Measurements from ENCODE around the gene PLB1. TPM values are rescaled to one million over a fixed set of nuclear protein-coding genes. Genes with fewer than 3 reads are reported as not detected.

PLB1 gene
- total RNA-seq, 1 donor from 2014 or later = 0.64 TPM

GRCh38 chr2:28633204-28633603 is 137.3 kb downstream of the PLB1 start:
- no peaks in the 10 kb centered on the region for H3K36me3 Mint-ChIP-seq (ENCODE audit: unreplicated experiment)
- TF ChIP-seq CTCF (IDR thresholded peaks at IDR 0.05) = no peak
- DNase-seq (ENCODE audit: extremely low spot score, unreplicated experiment) = no peak
- H3K27ac Mint-ChIP-seq (ENCODE audit: unreplicated experiment) = peak overlapping the region; percentile 85
- H3K27me3 Mint-ChIP-seq (ENCODE audit: unreplicated experiment) = no peaks in the 10 kb centered on the region
- H3K9me3 Mint-ChIP-seq (ENCODE audit: unreplicated experiment) = no peaks in the 10 kb centered on the region
- H3K4me1 Mint-ChIP-seq (ENCODE audit: unreplicated experiment) = peaks cover 36% of the 10 kb centered on the region
- no peak overlapping the region for H3K4me3 Mint-ChIP-seq (ENCODE audit: unreplicated experiment)

GRCh38 chr2:28633746-28634145 is 137.9 kb downstream of the PLB1 start:
- Mint-ChIP-seq H3K9me3 (ENCODE audit: unreplicated experiment) (no peaks in the 10 kb centered on the region), H3K36me3 (ENCODE audit: unreplicated experiment) (no peaks in the 10 kb centered on the region), H3K27me3 (ENCODE audit: unreplicated experiment) (no peaks in the 10 kb centered on the region), H3K4me1 (ENCODE audit: unreplicated experiment) (peaks cover 36% of the 10 kb centered on the region), H3K27ac (ENCODE audit: unreplicated experiment) (peak overlapping the region; percentile 85), H3K4me3 (ENCODE audit: unreplicated experiment) (no peak overlapping the region)
- no peak for TF ChIP-seq CTCF (IDR thresholded peaks at IDR 0.05)
- DNase-seq (ENCODE audit: extremely low spot score, unreplicated experiment) = no peak

GRCh38 chr2:28635191-28635611 is 139.3 kb downstream of the PLB1 start:
- Mint-ChIP-seq H3K9me3 (ENCODE audit: unreplicated experiment) (no peaks in the 10 kb centered on the region), H3K4me3 (ENCODE audit: unreplicated experiment) (no peak overlapping the region), H3K4me1 (ENCODE audit: unreplicated experiment) (peaks cover 36% of the 10 kb centered on the region), H3K27ac (ENCODE audit: unreplicated experiment) (peak overlapping the region; percentile 85), H3K27me3 (ENCODE audit: unreplicated experiment) (no peaks in the 10 kb centered on the region), H3K36me3 (ENCODE audit: unreplicated experiment) (no peaks in the 10 kb centered on the region)
- no peak for TF ChIP-seq CTCF (IDR thresholded peaks at IDR 0.05)
- DNase-seq (ENCODE audit: extremely low spot score, unreplicated experiment) = no peak

GRCh38 chr2:28636491-28636890 is 140.6 kb downstream of the PLB1 start:
- no peaks in the 10 kb centered on the region for H3K9me3 Mint-ChIP-seq (ENCODE audit: unreplicated experiment)
- H3K36me3 Mint-ChIP-seq (ENCODE audit: unreplicated experiment) = no peaks in the 10 kb centered on the region
- H3K27ac Mint-ChIP-seq (ENCODE audit: unreplicated experiment) = peak overlapping the region; percentile 5
- no peak for DNase-seq (ENCODE audit: extremely low spot score, unreplicated experiment)
- TF ChIP-seq CTCF (IDR thresholded peaks at IDR 0.05) = no peak
- no peaks in the 10 kb centered on the region for H3K27me3 Mint-ChIP-seq (ENCODE audit: unreplicated experiment)
- H3K4me1 Mint-ChIP-seq (ENCODE audit: unreplicated experiment) = peaks cover 31% of the 10 kb centered on the region
- H3K4me3 Mint-ChIP-seq (ENCODE audit: unreplicated experiment) = no peak overlapping the region

GRCh38 chr2:28637066-28638047 is 141.5 kb downstream of the PLB1 start:
- no peaks in the 10 kb centered on the region for H3K9me3 Mint-ChIP-seq (ENCODE audit: unreplicated experiment)
- H3K4me3 Mint-ChIP-seq (ENCODE audit: unreplicated experiment) = no peak overlapping the region
- H3K36me3 Mint-ChIP-seq (ENCODE audit: unreplicated experiment) = no peaks in the 10 kb centered on the region
- no peak for TF ChIP-seq CTCF (IDR thresholded peaks at IDR 0.05)
- no peak for DNase-seq (ENCODE audit: extremely low spot score, unreplicated experiment)
- H3K4me1 Mint-ChIP-seq (ENCODE audit: unreplicated experiment) = peaks cover 31% of the 10 kb centered on the region
- peak overlapping the region; percentile 39 for H3K27ac Mint-ChIP-seq (ENCODE audit: unreplicated experiment)
- H3K27me3 Mint-ChIP-seq (ENCODE audit: unreplicated experiment) = no peaks in the 10 kb centered on the region

Data from osteocyte (in vitro differentiated cells).